NCI-H1694 (cell line): ENCODE data around the gene SRSF11.
A peak's percentile ranks its signal among the peaks of the same experiment; 100 is the strongest.
"Not testable (repeated sequence)": the region's sequence is repeated elsewhere in the genome, so short reads cannot be mapped to it uniquely, and the experiment has no call there.

Source experiments
- DNase-seq: peaks from one replicate; lab custom pipeline; 2025; lab: John Stamatoyannopoulos, UW

SRSF11 gene

GRCh38 chr1:70221238-70222121 lies at the start of gene SRSF11:
SRSF11 (plus strand) TSS chr1:70221380; CDS start chr1:70221637, 257 bp downstream.
- peak; percentile 85 for DNase-seq

- no peak for DNase-seq
Measured at GRCh38 chr1:70171512-70171911, 49.7 kb upstream of the SRSF11 start.

- not testable (repeated sequence) for DNase-seq
Measured at GRCh38 chr1:70185181-70185580, 36.0 kb upstream of the SRSF11 start.

- no peak for DNase-seq
Measured at GRCh38 chr1:70188522-70188921, 32.7 kb upstream of the SRSF11 start.

- no peak for DNase-seq
Measured at GRCh38 chr1:70190180-70190579, 31.0 kb upstream of the SRSF11 start.

GRCh38 chr1:70192446-70192845 lies 28.7 kb upstream of the SRSF11 start:
- not testable (repeated sequence) for DNase-seq

GRCh38 chr1:70194601-70195000 lies 26.6 kb upstream of the SRSF11 start:
- DNase-seq: no peak

GRCh38 chr1:70195342-70195741 lies 25.8 kb upstream of the SRSF11 start:
- no peak for DNase-seq

GRCh38 chr1:70196333-70196732 lies 24.8 kb upstream of the SRSF11 start:
- no peak for DNase-seq

GRCh38 chr1:70200065-70200464 lies 21.1 kb upstream of the SRSF11 start:
- DNase-seq: no peak

GRCh38 chr1:70202173-70202758 lies 18.9 kb upstream of the SRSF11 start:
- no peak for DNase-seq

GRCh38 chr1:70204139-70204538 lies 17.0 kb upstream of the SRSF11 start:
- DNase-seq: no peak

- no peak for DNase-seq
Measured at GRCh38 chr1:70204600-70204999, 16.6 kb upstream of the SRSF11 start.

- no peak for DNase-seq
Measured at GRCh38 chr1:70205071-70205433, 16.1 kb upstream of the SRSF11 start.

- DNase-seq: peak; percentile 93
Measured at GRCh38 chr1:70205434-70206118, 15.6 kb upstream of the SRSF11 start, which contains the start of gene LRRC40. LRRC40 (minus strand) TSS chr1:70205579; CDS start chr1:70205540, 39 bp downstream.

GRCh38 chr1:70206833-70207232 lies 14.3 kb upstream of the SRSF11 start:
- not testable (repeated sequence) for DNase-seq

- no peak for DNase-seq
Measured at GRCh38 chr1:70207492-70207891, 13.7 kb upstream of the SRSF11 start.

- no peak for DNase-seq
Measured at GRCh38 chr1:70208292-70208691, 12.9 kb upstream of the SRSF11 start.

GRCh38 chr1:70210820-70211219 lies 10.4 kb upstream of the SRSF11 start:
- DNase-seq: no peak

- no peak for DNase-seq
Measured at GRCh38 chr1:70211541-70211940, 9.6 kb upstream of the SRSF11 start.

- no peak for DNase-seq
Measured at GRCh38 chr1:70220015-70220414, 1.2 kb upstream of the SRSF11 start.

- DNase-seq: no peak
Measured at GRCh38 chr1:70220517-70221237, 503 bp upstream of the SRSF11 start.
